Body of pancreas (tissue), 4 donors: Measurements from ENCODE around the gene UQCRH. TPM values are rescaled to one million over a fixed set of nuclear protein-coding genes. Genes with fewer than 3 reads are reported as not detected.

Experiments used
- ATAC-seq: fragments of 150-250 bp; one replicate; pipeline ENCODE4 v1.9.1; 2016
- DNase-seq, 4 donors: peaks; one replicate each; pipeline ENCODE4 v3.0.0-alpha.2; 2019
- H3K27ac ChIP-seq, 4 donors: fragments of 200-600 bp; sonication (generic); 1 replicate in 3 of 4; 2 replicates in 1 of 4; pipeline versions ENCODE4 v1.5.1 to v1.6.1; 2016 to 2019; ENCODE audit warnings: mild to moderate bottlenecking in 1 of 4, mixed read lengths in 1 of 4, moderate library complexity in 1 of 4
- H3K27me3 ChIP-seq, 2 donors: fragments of 200-600 bp; sonication (generic); one replicate each; pipeline ENCODE4 v1.6.0; 2016; ENCODE audit warnings: mild to moderate bottlenecking in 1 of 2
- H3K36me3 ChIP-seq, 2 donors: fragments of 200-600 bp; sonication (generic); replicated peaks in 1 of 2; 2 replicates each; pipeline ENCODE4 v1.5.1; 2016; ENCODE audit warnings: low read depth in 2 of 2; ENCODE audit not compliant: insufficient read depth in 1 of 2
- H3K4me1 ChIP-seq: fragments of 200-600 bp; sonication (generic); one replicate; pipeline ENCODE4 v1.6.0; 2016
- H3K4me3 ChIP-seq, 2 donors: fragments of 200-600 bp; sonication (generic); 1 replicate in 1 of 2; 2 replicates in 1 of 2; pipeline ENCODE4 v1.5.1; 2016 to 2019
- H3K9me3 ChIP-seq, 3 donors: fragments of 200-600 bp; sonication (generic); 1 replicate in 2 of 3; 2 replicates in 1 of 3; pipeline ENCODE4 v1.5.1; 2016
- POLR2A ChIP-seq, 3 donors: fragments of 450-650 bp; IDR thresholded peaks; one replicate each; pipeline ENCODE4 v1.6.1; 2016; ENCODE audit warnings: antibody characterized with exemption in 3 of 3, mild to moderate bottlenecking in 2 of 3
- WGBS, 2 donors: methylation state at CpG; one replicate each; pipeline ENCODE4 v1.1.5; 2017; 5-methylcytosine and 5-hydroxymethylcytosine counted together
- intact Hi-C: fragments of 100-400 bp; cut with DNase I; formaldehyde crosslinking; loops from one replicate; pipeline ENCODE4 v1.15.1; 2023
- total RNA-seq, 2 donors: library from RNA; depleted of rRNA; stranded (reverse); fragments of >200 nt; gene quantifications; one replicate each; pipeline ENCODE4 v1.1.0, GENCODE V29; 2016
- TF ChIP-seq, protein P1 (sequence below), 7 experiments: fragments of 450-650 bp in 4 of 7; fragments of 200-600 bp in 3 of 7; sonication (generic) in 3 of 7; IDR thresholded peaks; one replicate each; pipeline ENCODE4 v1.5.1; 2016 to 2019; ENCODE audit warnings: antibody characterized with exemption in 7 of 7

UQCRH gene
- total RNA-seq, 2 donors from 2014 or later = 92.4 to 195 TPM

DNA sequence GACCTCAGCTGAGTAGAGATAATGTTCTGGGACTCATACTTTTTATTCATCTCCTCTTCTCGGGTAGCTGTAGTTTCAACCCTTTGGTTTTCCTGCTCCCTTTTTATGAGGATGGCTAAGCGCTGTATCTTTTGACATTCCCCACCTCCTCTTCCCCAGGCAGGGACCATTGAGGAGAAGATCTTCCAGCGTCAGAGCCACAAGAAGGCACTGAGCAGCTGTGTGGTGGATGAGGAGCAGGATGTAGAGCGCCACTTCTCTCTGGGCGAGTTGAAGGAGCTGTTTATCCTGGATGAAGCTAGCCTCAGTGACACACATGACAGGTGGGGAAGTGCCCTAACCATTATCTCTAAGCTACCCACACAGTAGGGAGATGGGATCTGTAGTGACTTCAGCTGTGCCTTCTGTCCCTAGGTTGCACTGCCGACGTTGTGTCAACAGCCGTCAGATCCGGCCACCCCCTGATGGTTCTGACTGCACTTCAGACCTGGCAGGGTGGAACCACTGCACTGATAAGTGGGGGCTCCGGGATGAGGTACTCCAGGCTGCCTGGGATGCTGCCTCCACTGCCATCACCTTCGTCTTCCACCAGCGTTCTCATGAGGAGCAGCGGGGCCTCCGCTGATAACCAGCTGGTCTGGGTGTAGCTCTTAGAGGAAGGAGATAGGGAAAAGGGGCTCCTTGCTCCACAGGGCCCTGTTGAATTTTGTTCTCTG lies 25.7 kb upstream of the UQCRH start:
- H3K27me3 ChIP-seq = no peaks in the 10 kb centered on the region
- no peak for DNase-seq
- H3K9me3 ChIP-seq = no peaks in the 10 kb centered on the region
- TF ChIP-seq, protein P1, sequence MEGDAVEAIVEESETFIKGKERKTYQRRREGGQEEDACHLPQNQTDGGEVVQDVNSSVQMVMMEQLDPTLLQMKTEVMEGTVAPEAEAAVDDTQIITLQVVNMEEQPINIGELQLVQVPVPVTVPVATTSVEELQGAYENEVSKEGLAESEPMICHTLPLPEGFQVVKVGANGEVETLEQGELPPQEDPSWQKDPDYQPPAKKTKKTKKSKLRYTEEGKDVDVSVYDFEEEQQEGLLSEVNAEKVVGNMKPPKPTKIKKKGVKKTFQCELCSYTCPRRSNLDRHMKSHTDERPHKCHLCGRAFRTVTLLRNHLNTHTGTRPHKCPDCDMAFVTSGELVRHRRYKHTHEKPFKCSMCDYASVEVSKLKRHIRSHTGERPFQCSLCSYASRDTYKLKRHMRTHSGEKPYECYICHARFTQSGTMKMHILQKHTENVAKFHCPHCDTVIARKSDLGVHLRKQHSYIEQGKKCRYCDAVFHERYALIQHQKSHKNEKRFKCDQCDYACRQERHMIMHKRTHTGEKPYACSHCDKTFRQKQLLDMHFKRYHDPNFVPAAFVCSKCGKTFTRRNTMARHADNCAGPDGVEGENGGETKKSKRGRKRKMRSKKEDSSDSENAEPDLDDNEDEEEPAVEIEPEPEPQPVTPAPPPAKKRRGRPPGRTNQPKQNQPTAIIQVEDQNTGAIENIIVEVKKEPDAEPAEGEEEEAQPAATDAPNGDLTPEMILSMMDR (IDR thresholded peaks at IDR 0.05) = no peak
- no peak for TF ChIP-seq POLR2A (IDR thresholded peaks at IDR 0.05)
- no peak overlapping the region for H3K27ac ChIP-seq
- peaks cover 0 to 11% of the 10 kb centered on the region in 2 donors for H3K36me3 ChIP-seq
- intact Hi-C loops = no loop called here
- H3K4me3 ChIP-seq = no peak overlapping the region
- no peaks in the 10 kb centered on the region for H3K4me1 ChIP-seq
- 75 to 88% methylated on average over 12 to 14 of the region's 14 CpGs for WGBS, 2 donors
- no peak for ATAC-seq

DNA sequence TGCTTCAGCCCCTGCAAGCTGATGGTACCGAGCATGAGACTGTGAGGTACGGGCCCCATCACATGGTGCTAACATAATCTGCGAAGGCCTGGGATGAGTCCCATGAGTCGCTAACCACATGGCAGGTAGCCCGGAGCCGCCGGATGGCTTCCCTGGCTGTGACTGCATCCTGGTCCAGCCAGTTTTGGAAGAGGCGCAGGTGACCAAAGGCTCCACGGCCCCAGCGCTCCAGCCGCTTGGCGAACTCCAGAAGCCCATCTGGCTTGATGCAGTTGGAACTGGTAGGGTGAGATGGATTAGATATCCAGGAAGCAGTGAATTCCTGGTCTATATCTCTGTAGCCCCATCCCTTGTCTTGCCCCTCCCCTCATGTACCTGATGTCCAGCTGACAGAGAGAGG lies 24.7 kb upstream of the UQCRH start:
- TF ChIP-seq, protein P1 (IDR thresholded peaks at IDR 0.05) = no peak
- TF ChIP-seq POLR2A (IDR thresholded peaks at IDR 0.05) = no peak
- WGBS, 2 donors = 93 to 95% methylated on average over 9 to 12 of the region's 12 CpGs
- H3K36me3 ChIP-seq = peaks cover 0 to 11% of the 10 kb centered on the region in 2 donors
- no peak for ATAC-seq
- no peaks in the 10 kb centered on the region for H3K4me1 ChIP-seq
- H3K4me3 ChIP-seq = no peak overlapping the region
- H3K27me3 ChIP-seq = no peaks in the 10 kb centered on the region
- intact Hi-C loops = no loop called here
- DNase-seq = no peak
- no peaks in the 10 kb centered on the region for H3K9me3 ChIP-seq
- no peak overlapping the region for H3K27ac ChIP-seq

GRCh38 chr1:46280092-46280491 lies 23.4 kb upstream of the UQCRH start:
- no peak for ATAC-seq
- Histone ChIP-seq H3K4me3 (no peak overlapping the region), H3K9me3 (no peaks in the 10 kb centered on the region), H3K4me1 (no peaks in the 10 kb centered on the region), H3K36me3 (peaks cover 0 to 14% of the 10 kb centered on the region in 2 donors), H3K27ac (no peak overlapping the region), H3K27me3 (no peaks in the 10 kb centered on the region)
- intact Hi-C loops = no loop called here
- no peak for DNase-seq
- WGBS, 2 donors = 96 to 100% methylated on average over 3 of the region's 3 CpGs
- TF ChIP-seq, protein P1 (IDR thresholded peaks at IDR 0.05) = no peak
- no peak for TF ChIP-seq POLR2A (IDR thresholded peaks at IDR 0.05)

- 91 to 92% methylated on average over 14 of the region's 14 CpGs for WGBS, 2 donors
- Histone ChIP-seq H3K27me3 (no peaks in the 10 kb centered on the region), H3K36me3 (peaks cover 0 to 17% of the 10 kb centered on the region in 2 donors), H3K27ac (no peak overlapping the region), H3K9me3 (no peaks in the 10 kb centered on the region), H3K4me1 (no peaks in the 10 kb centered on the region), H3K4me3 (no peak overlapping the region)
- DNase-seq (no peak), ATAC-seq (no peak)
- intact Hi-C loops = no loop called here
- TF ChIP-seq POLR2A (IDR thresholded peaks at IDR 0.05) = no peak
- TF ChIP-seq, protein P1 (IDR thresholded peaks at IDR 0.05) = no peak
These were observed 22.5 kb upstream of the UQCRH start for GRCh38 chr1:46281021-46281420.

- 78 to 90% methylated on average over 1 of the region's 1 CpG for WGBS, 2 donors
- Histone ChIP-seq H3K27me3 (no peaks in the 10 kb centered on the region), H3K9me3 (no peaks in the 10 kb centered on the region), H3K4me1 (no peaks in the 10 kb centered on the region), H3K27ac (no peak overlapping the region), H3K4me3 (no peak overlapping the region), H3K36me3 (peaks cover 0 to 18% of the 10 kb centered on the region in 2 donors)
- intact Hi-C loops = no loop called here
- no peak for DNase-seq
- TF ChIP-seq, protein P1 (IDR thresholded peaks at IDR 0.05) = no peak
- no peak for TF ChIP-seq POLR2A (IDR thresholded peaks at IDR 0.05)
- ATAC-seq = no peak
These were observed 19.4 kb upstream of the UQCRH start for GRCh38 chr1:46284058-46284457.
